Astrocyte (in vitro differentiated cells and primary cell): Measurements from ENCODE around the gene STMN3. TPM values are rescaled to one million over a fixed set of nuclear protein-coding genes. Genes with fewer than 3 reads are reported as not detected.
"Not testable (repeated sequence)": the region's sequence is repeated elsewhere in the genome, so short reads cannot be mapped to it uniquely, and the experiment has no call there.

Experiments
- DNase-seq: peaks from one replicate; pipeline ENCODE4 v3.0.0-alpha.2; 2010; ENCODE audit warnings: low read depth
- FAIRE-seq: peaks from 2 replicates; lab custom pipeline; 2011; peaks lifted over from hg19 to GRCh38; lab: Jason Lieb, UNC
- H2AFZ ChIP-seq: 2 replicates; pipeline ENCODE4 v1.6.0; 2012; ENCODE audit warnings: low read depth, low read length, inconsistent platforms
- H3K27ac ChIP-seq: 2 replicates; pipeline ENCODE4 v1.5.1; 2011; ENCODE audit warnings: low read depth, low read length, inconsistent platforms
- H3K27me3 ChIP-seq: 2 replicates; pipeline ENCODE4 v1.6.0; 2011; ENCODE audit warnings: low read length, inconsistent platforms; ENCODE audit not compliant: insufficient read depth
- H3K36me3 ChIP-seq: 2 replicates; pipeline ENCODE4 v1.5.1; 2011; ENCODE audit warnings: low read length, inconsistent platforms; ENCODE audit not compliant: insufficient read depth
- H3K4me1 ChIP-seq: 2 replicates; pipeline ENCODE4 v1.5.1; 2011; ENCODE audit warnings: low read length, inconsistent platforms; ENCODE audit not compliant: insufficient read depth
- H3K4me2 ChIP-seq: 2 replicates; pipeline ENCODE4 v1.6.0; 2012; ENCODE audit warnings: low read length, inconsistent platforms
- H3K4me3 ChIP-seq: 2 replicates; pipeline ENCODE4 v1.5.1; 2011; ENCODE audit warnings: low read depth, mild to moderate bottlenecking, low read length, inconsistent platforms; ENCODE audit not compliant: insufficient read depth
- H3K79me2 ChIP-seq: 2 replicates; pipeline ENCODE4 v1.6.0; 2012; ENCODE audit warnings: mild to moderate bottlenecking, low read length, inconsistent platforms; ENCODE audit not compliant: insufficient read depth
- H3K9ac ChIP-seq: 2 replicates; pipeline ENCODE4 v1.6.0; 2012; ENCODE audit warnings: mild to moderate bottlenecking, low read length, inconsistent platforms
- H3K9me3 ChIP-seq: 2 replicates; pipeline ENCODE4 v1.5.1; 2012; ENCODE audit warnings: low read depth, mild to moderate bottlenecking, low read length, inconsistent platforms; ENCODE audit not compliant: insufficient read depth
- H4K20me1 ChIP-seq: 2 replicates; pipeline ENCODE4 v1.6.0; 2012; ENCODE audit warnings: low read length, inconsistent platforms; ENCODE audit not compliant: insufficient read depth
- H3K27ac Mint-ChIP-seq: one replicate; pipeline ENCODE4 v1.8.0; 2021; ENCODE audit warnings: mild to moderate bottlenecking, mixed read lengths; ENCODE audit not compliant: unreplicated experiment
- H3K27me3 Mint-ChIP-seq: one replicate; pipeline ENCODE4 v1.8.0; 2021; ENCODE audit warnings: low read depth, mixed read lengths; ENCODE audit not compliant: unreplicated experiment
- H3K36me3 Mint-ChIP-seq: one replicate; pipeline ENCODE4 v1.8.0; 2021; ENCODE audit warnings: low read depth, mixed read lengths; ENCODE audit not compliant: unreplicated experiment
- H3K4me1 Mint-ChIP-seq: one replicate; pipeline ENCODE4 v1.8.0; 2021; ENCODE audit warnings: low read depth, mixed read lengths; ENCODE audit not compliant: unreplicated experiment
- H3K4me3 Mint-ChIP-seq: one replicate; pipeline ENCODE4 v1.8.0; 2021; ENCODE audit warnings: mild to moderate bottlenecking, moderate library complexity, mixed read lengths; ENCODE audit not compliant: unreplicated experiment
- H3K9me3 Mint-ChIP-seq: one replicate; pipeline ENCODE4 v1.8.0; 2021; ENCODE audit warnings: mild to moderate bottlenecking, mixed read lengths; ENCODE audit not compliant: unreplicated experiment
- EZH2 ChIP-seq: IDR thresholded peaks from 2 replicates; pipeline ENCODE4 v1.6.1; 2012; ENCODE audit warnings: mild to moderate bottlenecking, low read length, inconsistent platforms; ENCODE audit not compliant: insufficient read depth
- total RNA-seq: library from RNA; stranded (reverse); gene quantifications from 2 replicates; pipeline ENCODE4 v1.2.1, GENCODE V29; 2021
- TF ChIP-seq, protein P1 (sequence below): IDR thresholded peaks from 2 replicates; pipeline ENCODE4 v1.5.1; 2011; ENCODE audit warnings: low read depth, mild to moderate bottlenecking, inconsistent platforms, low read length, moderate library complexity; ENCODE audit not compliant: insufficient read depth

Gene STMN3
- total RNA-seq, 1 donor from 2014 or later = 30.7 TPM

GRCh38 chr20:63630956-63631355 lies 22.3 kb downstream of the STMN3 start:
- not testable (repeated sequence) for DNase-seq, H3K36me3 Mint-ChIP-seq, H3K9me3 ChIP-seq, H3K9ac ChIP-seq, H4K20me1 ChIP-seq, H3K27ac ChIP-seq, FAIRE-seq, H3K4me1 ChIP-seq, H3K4me3 ChIP-seq, H3K36me3 ChIP-seq, H3K27me3 ChIP-seq, H3K4me2 ChIP-seq, H2AFZ ChIP-seq, H3K27ac Mint-ChIP-seq, H3K9me3 Mint-ChIP-seq, H3K4me1 Mint-ChIP-seq, H3K4me3 Mint-ChIP-seq, H3K27me3 Mint-ChIP-seq
- H3K79me2 ChIP-seq = peaks cover 23% of the 10 kb centered on the region

GRCh38 chr20:63628246-63628975 lies 24.8 kb downstream of the STMN3 start:
- Histone ChIP-seq H2AFZ (no peak overlapping the region), H3K4me2 (peak overlapping the region; percentile 98), H3K9ac (peak overlapping the region; percentile 97), H3K4me1 (peaks cover 8% of the 10 kb centered on the region), H3K4me3 (peak overlapping the region; percentile 93), H3K79me2 (peaks cover 38% of the 10 kb centered on the region), H4K20me1 (no peaks in the 10 kb centered on the region), H3K36me3 (no peaks in the 10 kb centered on the region), H3K9me3 (no peaks in the 10 kb centered on the region), H3K27ac (no peak overlapping the region), H3K27me3 (no peaks in the 10 kb centered on the region)
- FAIRE-seq (no peak), DNase-seq (peak; percentile 38)
- H3K4me3 Mint-ChIP-seq = peak overlapping the region; percentile 86
- no peaks in the 10 kb centered on the region for H3K9me3 Mint-ChIP-seq
- peaks cover 7% of the 10 kb centered on the region for H3K4me1 Mint-ChIP-seq
- H3K27ac Mint-ChIP-seq = peak overlapping the region; percentile 66
- no peaks in the 10 kb centered on the region for H3K27me3 Mint-ChIP-seq
- no peaks in the 10 kb centered on the region for H3K36me3 Mint-ChIP-seq
- TF ChIP-seq, protein P1, sequence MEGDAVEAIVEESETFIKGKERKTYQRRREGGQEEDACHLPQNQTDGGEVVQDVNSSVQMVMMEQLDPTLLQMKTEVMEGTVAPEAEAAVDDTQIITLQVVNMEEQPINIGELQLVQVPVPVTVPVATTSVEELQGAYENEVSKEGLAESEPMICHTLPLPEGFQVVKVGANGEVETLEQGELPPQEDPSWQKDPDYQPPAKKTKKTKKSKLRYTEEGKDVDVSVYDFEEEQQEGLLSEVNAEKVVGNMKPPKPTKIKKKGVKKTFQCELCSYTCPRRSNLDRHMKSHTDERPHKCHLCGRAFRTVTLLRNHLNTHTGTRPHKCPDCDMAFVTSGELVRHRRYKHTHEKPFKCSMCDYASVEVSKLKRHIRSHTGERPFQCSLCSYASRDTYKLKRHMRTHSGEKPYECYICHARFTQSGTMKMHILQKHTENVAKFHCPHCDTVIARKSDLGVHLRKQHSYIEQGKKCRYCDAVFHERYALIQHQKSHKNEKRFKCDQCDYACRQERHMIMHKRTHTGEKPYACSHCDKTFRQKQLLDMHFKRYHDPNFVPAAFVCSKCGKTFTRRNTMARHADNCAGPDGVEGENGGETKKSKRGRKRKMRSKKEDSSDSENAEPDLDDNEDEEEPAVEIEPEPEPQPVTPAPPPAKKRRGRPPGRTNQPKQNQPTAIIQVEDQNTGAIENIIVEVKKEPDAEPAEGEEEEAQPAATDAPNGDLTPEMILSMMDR = no peak
- TF ChIP-seq EZH2 = no peak

DNA sequence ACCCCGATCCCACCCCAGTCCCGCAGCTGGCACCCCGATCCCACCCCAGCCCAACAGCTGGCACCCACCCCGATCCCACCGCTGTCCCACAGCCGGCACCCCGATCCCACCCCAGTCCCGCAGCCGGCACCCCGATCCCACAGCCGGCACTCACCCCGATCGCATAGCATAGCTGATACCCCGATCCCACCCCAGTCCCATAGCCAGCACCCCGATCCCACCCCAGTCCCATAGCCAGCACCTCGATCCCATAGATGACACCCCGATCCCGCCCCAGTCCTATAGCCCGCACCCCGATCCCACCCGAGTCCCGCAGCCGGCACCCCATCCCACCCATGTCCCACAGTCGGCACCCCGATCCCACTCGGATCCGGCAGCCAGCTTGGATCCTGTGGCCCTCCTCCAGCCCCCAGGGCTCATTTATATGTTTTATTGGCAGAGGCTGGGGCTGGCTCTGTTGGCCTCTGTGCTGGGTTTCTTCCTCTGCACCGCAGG lies 25.4 kb downstream of the STMN3 start:
- peak overlapping the region; percentile 18 for H3K27ac Mint-ChIP-seq
- DNase-seq (no peak), FAIRE-seq (no peak)
- Histone ChIP-seq H3K27me3 (no peaks in the 10 kb centered on the region), H3K4me2 (peak overlapping the region; percentile 98), H3K27ac (no peak overlapping the region), H3K4me1 (peaks cover 8% of the 10 kb centered on the region), H3K9me3 (no peaks in the 10 kb centered on the region), H3K9ac (peak overlapping the region; percentile 97), H3K79me2 (peaks cover 44% of the 10 kb centered on the region), H2AFZ (no peak overlapping the region), H4K20me1 (peaks cover 1% of the 10 kb centered on the region), H3K4me3 (peak overlapping the region; percentile 93), H3K36me3 (no peaks in the 10 kb centered on the region)
- H3K27me3 Mint-ChIP-seq = no peaks in the 10 kb centered on the region
- peaks cover 7% of the 10 kb centered on the region for H3K4me1 Mint-ChIP-seq
- no peak for TF ChIP-seq EZH2
- TF ChIP-seq, protein P1 = no peak
- H3K4me3 Mint-ChIP-seq = peak overlapping the region; percentile 86
- no peaks in the 10 kb centered on the region for H3K36me3 Mint-ChIP-seq
- H3K9me3 Mint-ChIP-seq = no peaks in the 10 kb centered on the region
